PC-3 (cell line): ENCODE measurements around the gene PRIM2.
"Not testable (repeated sequence)": the region's sequence is repeated elsewhere in the genome, so short reads cannot be mapped to it uniquely, and the experiment has no call there.

Experiments
- CTCF ChIP-seq: fragments of 300-600 bp; sonication (generic); conservative IDR thresholded peaks from 2 replicates; pipeline ENCODE4 v1.5.1; 2017; ENCODE audit warnings: antibody characterized with exemption, low read depth, mild to moderate bottlenecking, low read length
- EZH2 ChIP-seq: fragments of 300-600 bp; sonication (generic); IDR thresholded peaks from one replicate; pipeline ENCODE4 v1.6.1; 2017; ENCODE audit warnings: antibody characterized with exemption, mild to moderate bottlenecking, low read length; ENCODE audit not compliant: unreplicated experiment

DNA sequence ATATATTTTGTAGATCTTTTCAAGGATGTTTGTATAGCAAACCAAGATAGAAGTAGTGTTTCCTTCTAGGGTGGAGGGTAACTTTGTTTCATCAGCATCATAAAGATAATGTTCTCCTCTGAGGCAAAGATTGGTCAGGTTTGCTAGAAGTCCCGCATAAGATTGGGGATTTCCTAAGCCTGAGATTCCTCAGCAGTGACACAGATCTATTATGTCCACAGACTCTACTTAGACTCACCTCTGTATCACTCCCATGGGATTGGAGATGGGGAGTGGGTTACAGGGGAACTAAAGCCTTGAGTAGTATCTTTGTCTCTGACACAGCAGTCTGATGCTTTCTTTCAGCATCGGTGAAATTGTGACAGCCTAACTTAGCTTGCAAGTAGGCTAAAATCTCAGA, 341.1 kb downstream of the PRIM2 start:
- not testable (repeated sequence) for TF ChIP-seq CTCF, EZH2
